Smooth muscle cell (in vitro differentiated cells): ENCODE results near the gene AMDHD2. TPM values are rescaled to one million over a fixed set of nuclear protein-coding genes. Genes with fewer than 3 reads are reported as not detected.

Experiments used
- DNase-seq: peaks from one replicate; lab custom pipeline; 2025; ENCODE audit not compliant: unreplicated experiment; lab: John Stamatoyannopoulos, UW
- H2AFZ ChIP-seq: fragments of 200-600 bp; sonication (generic); 2 replicates; pipeline ENCODE4 v1.6.0; 2016; ENCODE audit warnings: antibody characterized with exemption, low read depth, mild to moderate bottlenecking
- H3F3A ChIP-seq: fragments of 200-600 bp; sonication (generic); 2 replicates; pipeline ENCODE4 v1.6.0; 2017; ENCODE audit warnings: antibody characterized with exemption, low read depth
- H3K27ac ChIP-seq: fragments of 200-600 bp; sonication (generic); 2 replicates; pipeline ENCODE4 v1.5.1; 2016; ENCODE audit warnings: low read depth, mild to moderate bottlenecking
- H3K27me3 ChIP-seq: fragments of 200-600 bp; sonication (generic); 2 replicates; pipeline ENCODE4 v1.6.1; 2016; ENCODE audit warnings: low read depth, mild to moderate bottlenecking
- H3K36me3 ChIP-seq: fragments of 200-600 bp; sonication (generic); 2 replicates; pipeline ENCODE4 v1.5.1; 2016; ENCODE audit warnings: low read depth
- H3K4me1 ChIP-seq: fragments of 200-600 bp; sonication (generic); 2 replicates; pipeline ENCODE4 v1.5.1; 2016; ENCODE audit warnings: low read depth
- H3K4me2 ChIP-seq: fragments of 200-600 bp; sonication (generic); 2 replicates; pipeline ENCODE4 v1.6.0; 2016; ENCODE audit warnings: mild to moderate bottlenecking
- H3K4me3 ChIP-seq: fragments of 200-600 bp; sonication (generic); 2 replicates; pipeline ENCODE4 v1.5.1; 2016; ENCODE audit warnings: mild to moderate bottlenecking
- H3K79me2 ChIP-seq: fragments of 200-600 bp; sonication (generic); 2 replicates; pipeline ENCODE4 v1.6.0; 2016; ENCODE audit warnings: low read depth, mild to moderate bottlenecking
- H3K9ac ChIP-seq: fragments of 200-600 bp; sonication (generic); 2 replicates; pipeline ENCODE4 v1.6.0; 2016; ENCODE audit warnings: low read depth
- H3K9me3 ChIP-seq: fragments of 200-600 bp; sonication (generic); replicated peaks from 2 replicates; pipeline ENCODE4 v1.5.1; 2016; ENCODE audit warnings: low read depth
- H4K20me1 ChIP-seq: fragments of 200-600 bp; sonication (generic); 2 replicates; pipeline ENCODE4 v1.6.0; 2016; ENCODE audit warnings: low read depth
- CTCF ChIP-seq: fragments of 200-600 bp; sonication (generic); IDR thresholded peaks from 2 replicates; pipeline ENCODE4 v1.5.1; 2017; ENCODE audit warnings: borderline replicate concordance, mild to moderate bottlenecking, antibody characterized with exemption; ENCODE audit not compliant: insufficient read depth, poor library complexity, severe bottlenecking
- WGBS: methylation state at CpG from one replicate; pipeline ENCODE4 v1.1.7; 2016; ENCODE audit warnings: low lambda C conversion rate; 5-methylcytosine and 5-hydroxymethylcytosine counted together
- polyA plus RNA-seq: library from polyadenylated mRNA; unstranded; fragments of >200 nt; fragmentation: Nextera tagmentation; extraction: Ambion mirVana; gene quantifications from 2 replicates; pipeline ENCODE4 v1.2.1, GENCODE V29; 2016
- total RNA-seq: library from RNA; depleted of rRNA; stranded (reverse); fragments of >200 nt; gene quantifications from 2 replicates; pipeline ENCODE4 v1.2.3, GENCODE V29; 2014

The AMDHD2 gene
- total and polyA plus RNA-seq, 2 experiments from 2014 or later = 12.0 to 14.2 TPM

DNA sequence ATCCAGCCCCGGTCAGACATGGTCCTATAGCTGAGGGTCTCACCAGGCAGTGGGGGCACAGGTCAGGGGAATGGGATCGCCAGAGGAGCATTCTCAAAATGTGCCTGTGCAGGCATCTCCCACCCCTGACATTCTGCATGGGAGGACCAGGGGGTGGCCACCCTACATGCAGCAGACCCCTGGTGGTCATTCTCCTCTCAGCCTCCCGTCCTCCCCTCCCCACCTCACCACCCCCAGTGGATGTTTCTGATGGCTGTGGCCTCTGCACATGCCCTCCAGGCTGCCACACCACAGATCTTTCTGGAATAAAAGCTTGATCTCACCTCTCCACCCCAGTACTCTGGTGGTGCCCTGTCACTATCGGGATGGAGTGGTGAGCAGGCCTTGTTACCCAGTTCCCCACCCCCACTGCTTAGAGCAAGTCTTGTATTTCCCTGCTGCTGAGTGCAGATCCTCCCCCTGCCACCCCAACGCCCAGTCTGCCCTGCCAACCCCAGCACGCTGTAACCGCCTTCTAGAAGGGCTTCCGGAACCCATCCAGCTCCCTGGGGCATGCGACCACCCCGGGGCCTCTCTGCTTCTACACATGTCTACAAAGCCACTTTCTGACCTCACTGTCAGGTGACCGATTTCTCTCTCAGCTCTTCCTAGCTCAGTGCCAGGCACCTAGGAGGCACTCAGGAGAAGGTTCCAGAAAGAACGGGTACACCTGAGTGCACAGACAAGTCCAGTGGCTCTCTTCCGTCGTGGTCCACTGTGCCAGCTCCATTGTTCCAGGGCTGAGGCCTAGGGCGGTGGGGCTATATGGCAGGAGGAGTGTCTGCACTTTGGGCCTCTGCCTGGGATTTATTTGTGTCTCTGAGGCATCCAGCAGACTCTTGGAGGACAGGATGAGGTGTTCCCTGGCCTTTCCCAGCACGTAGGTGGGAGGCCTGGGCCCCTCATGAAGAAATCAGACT is 36.0 kb upstream of the AMDHD2 start:
- WGBS = 94% methylated on average over 16 of the region's 16 CpGs
- Histone ChIP-seq H3K79me2 (peaks cover 3% of the 10 kb centered on the region), H3F3A (no peaks in the 10 kb centered on the region), H2AFZ (no peak overlapping the region), H3K9me3 (no peaks in the 10 kb centered on the region), H3K4me1 (no peaks in the 10 kb centered on the region), H3K27ac (no peak overlapping the region), H3K27me3 (no peaks in the 10 kb centered on the region), H3K36me3 (no peaks in the 10 kb centered on the region), H3K4me3 (no peak overlapping the region), H3K9ac (no peak overlapping the region), H3K4me2 (no peak overlapping the region), H4K20me1 (peaks cover 73% of the 10 kb centered on the region)
- TF ChIP-seq CTCF = no peak
- DNase-seq = no peak

DNA sequence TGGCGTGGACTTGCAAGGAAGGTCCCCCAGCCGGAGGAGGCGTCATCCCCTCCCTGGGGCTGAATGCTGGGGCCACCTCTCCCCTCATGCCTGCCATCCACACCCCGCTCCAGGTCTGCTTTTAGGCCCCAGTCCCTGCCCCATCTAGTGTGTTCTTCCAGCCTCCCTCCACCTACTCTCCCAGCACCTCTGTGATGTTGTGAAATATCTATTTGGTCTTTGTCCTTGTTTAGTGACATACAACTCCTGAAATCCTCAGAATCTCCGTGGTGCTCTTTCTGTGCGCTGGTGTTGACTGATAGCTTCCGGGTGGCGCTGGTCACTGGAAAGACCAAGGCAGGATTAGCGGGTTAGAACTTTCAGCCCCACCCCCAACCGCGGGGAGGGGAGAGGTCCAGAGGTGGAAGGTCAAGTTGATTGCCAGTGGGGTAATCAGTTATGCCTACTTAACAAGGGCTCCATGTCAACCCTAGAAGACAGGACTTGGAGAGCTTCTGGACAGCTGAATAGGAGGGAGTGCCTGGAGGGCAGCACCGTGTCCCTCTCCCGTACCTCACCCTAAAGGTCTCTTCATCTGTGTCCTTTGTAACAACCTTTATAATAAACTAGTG is 35.2 kb upstream of the AMDHD2 start:
- H4K20me1 ChIP-seq = peaks cover 70% of the 10 kb centered on the region
- H3K4me3 ChIP-seq = no peak overlapping the region
- no peaks in the 10 kb centered on the region for H3F3A ChIP-seq
- H3K36me3 ChIP-seq = no peaks in the 10 kb centered on the region
- H3K9me3 ChIP-seq = no peaks in the 10 kb centered on the region
- no peaks in the 10 kb centered on the region for H3K27me3 ChIP-seq
- H3K4me2 ChIP-seq = no peak overlapping the region
- H3K9ac ChIP-seq = no peak overlapping the region
- H3K4me1 ChIP-seq = no peaks in the 10 kb centered on the region
- H3K79me2 ChIP-seq = no peaks in the 10 kb centered on the region
- no peak for DNase-seq
- no peak overlapping the region for H3K27ac ChIP-seq
- 94% methylated on average over 12 of the region's 13 CpGs for WGBS
- no peak overlapping the region for H2AFZ ChIP-seq
- TF ChIP-seq CTCF = no peak

GRCh38 chr16:2485811-2486507 is 34.2 kb upstream of the AMDHD2 start:
- no peaks in the 10 kb centered on the region for H3K9me3 ChIP-seq
- H3K4me1 ChIP-seq = no peaks in the 10 kb centered on the region
- no peaks in the 10 kb centered on the region for H3K36me3 ChIP-seq
- H3K27ac ChIP-seq = no peak overlapping the region
- H3F3A ChIP-seq = no peaks in the 10 kb centered on the region
- no peak overlapping the region for H3K9ac ChIP-seq
- no peak for DNase-seq
- H2AFZ ChIP-seq = no peak overlapping the region
- H3K4me3 ChIP-seq = no peak overlapping the region
- no peaks in the 10 kb centered on the region for H3K79me2 ChIP-seq
- TF ChIP-seq CTCF = no peak
- WGBS = 92% methylated on average over 33 of the region's 33 CpGs
- H4K20me1 ChIP-seq = peaks cover 67% of the 10 kb centered on the region
- no peak overlapping the region for H3K4me2 ChIP-seq
- no peaks in the 10 kb centered on the region for H3K27me3 ChIP-seq
